Tongue (tissue), 2 donors: ENCODE results near the gene MYLK2. TPM values are rescaled to one million over a fixed set of nuclear protein-coding genes. Genes with fewer than 3 reads are reported as not detected.

Source experiments
- DNase-seq: peaks from one replicate; pipeline ENCODE4 v3.0.0-alpha.2; 2015
- total RNA-seq: library from RNA; depleted of rRNA; stranded (reverse); fragments of >200 nt; gene quantifications from one replicate; pipeline ENCODE4 v1.2.3, GENCODE V29; 2014

MYLK2 gene
- total RNA-seq, 1 donor from 2014 or later: 55.9 TPM

DNA sequence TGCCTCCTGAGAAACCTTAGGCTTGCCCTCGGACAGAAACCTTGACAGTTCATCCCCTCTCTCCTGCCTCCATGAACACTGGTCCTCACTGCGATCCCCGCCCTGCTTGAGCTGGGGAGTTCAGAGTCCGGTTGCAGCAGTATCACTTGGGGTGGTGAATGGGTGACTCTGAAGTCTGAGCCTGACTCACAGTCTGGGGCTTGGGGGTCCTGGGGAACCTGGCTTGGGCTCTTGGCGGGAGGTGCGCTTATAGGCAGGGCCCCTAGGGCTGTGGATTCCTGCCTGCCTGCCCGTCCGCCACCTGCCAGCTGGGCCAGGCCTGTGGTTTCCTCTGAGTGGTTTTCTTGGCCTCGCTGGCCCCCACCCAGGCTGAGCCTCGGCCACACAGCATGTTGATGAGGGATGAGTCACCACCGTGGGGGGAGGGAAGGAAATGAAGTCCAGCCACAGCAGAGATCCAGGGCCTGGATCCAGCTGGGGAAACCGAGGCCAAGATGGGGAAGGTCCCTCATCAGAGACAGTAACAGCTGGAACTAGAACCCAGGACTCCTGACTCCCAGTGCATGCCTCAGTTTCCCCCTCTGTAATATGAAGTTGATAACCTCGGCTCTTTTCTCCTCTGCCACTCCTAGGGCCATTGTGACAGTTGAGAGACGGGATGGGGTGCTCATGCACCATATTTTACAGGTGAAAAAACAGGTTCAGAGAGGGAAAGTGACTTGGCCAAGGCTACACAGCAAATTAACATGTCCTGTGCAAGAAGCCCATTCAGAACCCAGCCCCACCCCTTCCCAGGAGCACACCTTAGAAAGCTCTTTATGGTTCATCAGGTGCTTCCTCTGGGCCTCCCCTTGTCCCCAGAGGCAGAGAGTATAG lies 17.1 kb downstream of the MYLK2 start:
- peak; percentile 68 for DNase-seq

DNA sequence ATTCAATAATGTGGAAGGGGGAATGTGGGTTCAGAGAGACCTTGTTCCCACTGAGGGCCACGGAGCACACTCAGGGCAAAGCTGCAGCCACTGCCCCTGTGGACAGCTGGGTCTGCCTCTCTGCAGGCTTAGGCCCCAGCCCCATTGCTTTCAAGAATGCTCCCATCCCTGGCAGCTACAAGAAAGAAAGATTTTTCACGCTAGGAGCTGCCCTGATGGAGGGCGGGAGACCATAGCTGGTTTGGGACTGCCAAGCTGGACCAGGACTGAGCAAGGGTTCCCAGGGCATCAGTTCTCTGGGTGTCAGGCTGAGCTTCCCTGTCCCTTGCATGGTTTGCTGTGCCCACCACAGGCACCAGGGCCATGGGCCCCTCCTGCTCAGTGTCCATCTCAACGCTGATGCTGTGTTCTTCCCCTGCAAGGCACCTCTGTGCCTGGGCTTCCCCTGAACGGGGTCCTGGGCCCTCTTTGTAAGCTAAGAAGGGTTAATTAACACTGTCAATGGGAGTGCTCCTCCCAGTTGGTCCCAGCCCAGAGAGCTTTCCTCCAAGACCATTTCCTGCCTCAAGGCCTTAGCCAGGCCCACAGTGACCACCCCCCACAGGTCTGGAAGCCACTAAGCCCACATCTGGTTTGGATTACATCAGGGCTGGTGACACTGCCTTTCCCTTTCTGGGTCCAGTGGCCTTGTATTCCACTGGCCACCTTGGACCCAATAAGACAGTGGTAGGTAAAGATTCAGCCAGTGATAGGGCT lies 17.9 kb downstream of the MYLK2 start:
- DNase-seq: no peak

DNA sequence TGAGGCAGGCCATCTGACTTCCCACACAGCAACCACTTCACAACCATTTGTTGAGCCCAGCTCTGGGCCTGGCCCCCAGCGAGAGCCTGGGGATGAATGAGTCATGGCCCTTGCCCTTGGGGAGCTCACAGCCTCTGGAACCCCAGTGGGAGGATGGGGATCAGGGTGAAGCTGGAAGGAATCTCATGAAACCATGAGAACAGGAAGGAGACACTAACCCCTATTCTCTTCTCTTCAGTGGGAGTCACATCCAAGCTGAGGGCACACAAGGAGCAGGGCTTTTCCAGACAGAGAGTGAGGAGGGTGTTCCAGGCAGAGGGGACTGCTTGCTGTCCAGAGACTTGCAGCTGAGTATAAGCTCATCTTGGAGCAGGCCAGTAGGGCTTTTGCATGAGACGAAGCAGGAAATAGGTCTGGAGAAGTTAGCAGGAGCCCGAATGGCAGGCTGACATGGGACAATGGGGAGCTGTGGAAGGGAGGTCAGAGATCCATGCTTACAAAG lies 18.8 kb downstream of the MYLK2 start:
- no peak for DNase-seq

DNA sequence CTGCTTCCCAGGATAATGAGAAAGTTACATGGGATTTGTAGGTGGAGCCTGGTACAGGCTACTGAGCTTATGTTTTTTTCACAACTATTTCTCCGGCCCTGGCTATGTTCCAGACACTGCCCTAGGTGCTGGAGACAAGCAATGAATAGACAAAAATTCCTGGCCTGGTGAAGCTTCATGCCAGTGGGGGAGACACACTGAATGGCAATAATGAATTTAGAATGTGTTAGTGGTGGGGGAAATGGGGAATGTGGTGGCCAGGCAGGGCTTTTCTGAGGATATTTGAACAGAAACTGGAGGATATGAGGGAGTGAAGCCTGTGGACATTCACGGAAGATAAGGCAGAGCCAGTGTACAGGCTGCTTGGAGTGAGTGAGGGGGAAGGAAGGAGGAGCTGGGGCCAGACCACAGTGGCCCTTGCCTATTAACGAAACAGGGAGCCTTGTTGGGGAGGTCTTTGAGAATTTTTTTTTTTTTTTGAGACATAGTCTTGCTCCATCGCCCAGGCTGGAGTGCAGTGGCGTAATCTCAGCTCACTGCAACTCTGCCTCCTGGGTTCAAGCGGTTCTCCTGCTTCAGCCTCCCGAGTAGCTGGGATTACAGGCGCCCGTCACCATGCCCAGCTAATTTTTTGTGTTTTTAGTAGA lies 19.6 kb downstream of the MYLK2 start:
- no peak for DNase-seq

DNA sequence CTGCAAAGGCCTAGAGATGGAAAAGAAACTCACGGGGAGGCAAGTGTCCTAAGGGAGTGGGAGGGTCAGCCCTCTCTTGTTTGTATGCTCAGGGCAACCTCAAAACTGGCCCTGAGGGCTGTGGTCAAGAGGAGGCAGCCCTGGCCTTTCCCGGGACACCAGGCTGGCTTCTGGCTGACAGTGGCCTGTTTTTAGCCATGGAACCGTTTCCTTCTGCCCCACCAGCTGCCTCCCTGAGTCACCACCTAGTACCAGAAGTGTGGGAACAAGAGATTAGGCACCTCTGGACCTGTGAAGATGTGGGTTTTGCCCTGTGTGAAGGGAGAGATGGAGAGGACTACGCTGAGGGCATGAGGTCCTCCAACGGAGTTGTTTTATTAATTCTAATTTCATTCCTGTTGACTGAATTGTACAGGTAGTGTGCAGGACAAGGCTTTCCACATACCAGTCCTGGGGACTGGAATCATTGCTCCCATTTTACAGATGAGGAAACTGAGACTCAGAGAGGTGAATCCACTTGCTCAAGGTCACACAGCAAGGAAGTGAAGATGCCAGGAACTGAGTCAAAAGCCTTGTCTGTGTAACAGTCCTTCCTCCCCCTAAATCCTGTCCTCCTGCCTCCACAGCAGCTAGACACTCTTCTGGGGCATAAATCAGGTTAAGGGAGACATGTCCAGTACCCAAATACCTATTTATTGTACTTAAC lies 20.8 kb downstream of the MYLK2 start:
- DNase-seq: no peak

DNA sequence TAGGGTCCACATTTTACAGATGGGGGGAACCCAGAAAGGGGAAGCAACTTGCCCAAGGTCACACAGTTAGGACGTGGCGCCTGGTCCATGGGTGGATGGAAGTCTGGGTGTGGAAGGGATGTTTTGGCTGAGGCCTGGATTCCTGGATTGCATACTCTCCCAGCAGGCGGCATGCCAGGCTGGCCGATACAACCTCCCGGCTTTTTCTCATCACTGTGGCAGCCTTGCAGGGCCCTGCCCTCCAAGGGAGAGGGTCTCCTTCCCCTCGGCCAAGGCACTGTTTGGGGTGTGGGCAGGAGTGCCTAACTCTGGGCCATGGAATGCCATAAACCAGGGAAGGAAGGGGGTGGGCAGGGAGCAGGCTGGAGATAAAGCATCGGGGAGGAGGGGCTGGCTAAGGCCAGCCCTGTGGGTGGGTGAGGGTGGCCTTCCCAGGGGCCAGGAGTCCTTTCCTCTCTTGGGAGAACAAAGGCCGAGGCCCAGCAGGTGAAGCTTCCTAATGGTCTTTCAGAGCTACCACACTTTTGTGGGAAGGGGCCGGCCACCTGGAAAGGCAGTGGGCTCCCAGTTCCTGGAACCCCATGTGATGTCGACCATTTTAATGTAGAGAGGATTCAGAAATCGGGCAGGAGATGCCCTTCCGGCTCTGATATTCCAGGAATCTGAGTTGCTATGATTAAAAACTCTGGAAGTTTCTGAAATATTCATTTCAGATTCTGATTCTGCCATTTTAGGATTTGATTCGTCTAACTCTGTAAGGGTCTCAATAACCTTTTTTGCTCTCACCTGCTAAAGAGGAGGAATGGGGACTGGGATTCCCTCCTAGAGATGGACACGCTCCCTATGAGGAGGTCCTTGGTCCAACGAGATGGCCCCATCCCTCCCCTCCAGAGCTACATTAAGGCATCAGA lies 22.0 kb downstream of the MYLK2 start:
- DNase-seq: no peak

DNA sequence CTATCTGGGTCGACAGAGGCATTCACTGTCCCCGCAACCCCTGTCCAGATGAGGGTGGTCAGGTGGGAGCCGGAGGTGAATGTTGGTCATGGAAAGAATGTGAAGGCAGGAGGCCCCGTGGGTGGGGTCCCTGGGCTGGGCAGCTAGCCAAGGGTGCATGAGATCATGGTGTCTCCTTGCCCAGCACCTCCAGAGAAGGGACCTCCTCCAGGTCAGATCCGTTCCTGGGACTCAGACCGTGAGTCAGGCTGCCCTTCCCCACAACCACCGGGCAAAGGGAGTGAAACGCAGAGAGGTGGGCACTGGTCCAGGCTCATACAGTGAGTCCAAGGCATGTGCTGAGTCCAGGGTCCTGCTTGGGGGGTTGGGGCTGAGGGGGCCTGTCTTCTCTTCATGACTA lies 22.8 kb downstream of the MYLK2 start:
- DNase-seq: no peak

DNA sequence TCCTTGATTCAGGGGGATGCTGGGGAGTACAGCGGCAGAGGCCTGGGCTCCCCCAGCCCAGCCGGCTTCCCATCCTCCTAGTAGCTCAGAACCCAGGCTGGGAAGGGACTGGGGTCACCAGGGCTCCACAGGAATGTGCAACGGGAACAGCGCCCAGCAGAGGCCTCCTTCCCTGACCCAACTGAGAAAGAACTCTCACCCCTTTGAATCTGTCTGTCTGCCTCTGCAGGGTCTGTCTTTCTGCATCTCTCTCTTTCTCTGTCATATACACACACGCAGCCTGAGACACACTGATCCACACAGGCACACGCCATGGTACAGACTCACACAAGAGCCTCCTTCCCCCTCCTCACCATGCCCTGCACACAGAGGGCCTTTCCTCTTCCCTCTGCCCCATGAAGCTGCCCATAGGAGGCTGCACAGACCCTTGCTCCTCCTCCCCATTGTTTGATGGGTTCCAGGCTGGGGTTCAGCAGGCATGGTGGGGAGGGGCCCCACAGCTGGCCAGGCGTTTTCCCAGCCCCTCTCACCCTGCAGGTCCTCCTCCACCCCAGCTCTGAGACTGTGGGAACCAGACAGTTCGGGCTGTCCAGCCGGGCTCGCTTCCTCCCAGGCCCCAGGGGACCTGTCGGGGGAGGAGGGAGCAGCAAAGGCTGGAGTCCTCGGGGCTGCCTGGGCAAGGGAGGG lies 23.5 kb downstream of the MYLK2 start:
- no peak for DNase-seq

DNA sequence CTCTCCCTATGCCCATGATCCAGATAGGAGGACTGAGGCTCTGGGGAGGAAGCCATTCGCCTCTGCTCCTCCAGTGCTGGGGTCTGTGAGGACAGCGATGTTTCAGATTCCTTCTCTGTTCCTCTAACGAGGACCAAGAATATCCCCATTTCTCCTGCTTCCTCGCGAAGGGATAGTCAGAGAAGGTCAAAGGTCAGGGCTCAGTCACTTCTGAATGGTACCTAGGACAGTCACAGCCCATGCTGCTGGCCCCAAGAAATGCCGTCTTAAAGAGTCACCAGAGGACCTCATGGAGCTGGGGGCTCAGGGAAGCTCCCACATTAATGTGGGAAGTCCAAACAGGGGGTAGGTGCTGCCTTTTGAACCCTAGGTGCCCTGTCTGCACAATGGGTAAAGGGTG lies 24.1 kb downstream of the MYLK2 start:
- DNase-seq: no peak

DNA sequence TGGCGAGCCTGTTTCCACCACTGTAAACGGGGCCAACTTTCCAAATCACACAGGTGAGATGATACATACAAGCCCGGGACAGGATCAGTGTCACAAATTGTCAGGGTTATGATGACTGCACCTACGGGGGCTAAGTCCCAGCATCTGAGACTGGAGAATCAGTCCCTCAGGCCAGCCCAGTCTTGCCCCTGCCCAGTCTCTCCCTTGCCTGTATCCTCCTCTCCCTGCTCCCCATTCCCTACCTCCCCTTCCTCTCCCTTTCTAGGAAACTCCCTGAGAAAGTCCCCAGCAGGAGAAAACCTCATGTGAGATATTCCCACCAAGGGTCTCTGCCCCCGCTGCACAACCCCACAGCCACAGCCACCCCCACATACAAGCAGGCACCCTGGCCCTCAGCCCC lies 24.7 kb downstream of the MYLK2 start:
- no peak for DNase-seq

DNA sequence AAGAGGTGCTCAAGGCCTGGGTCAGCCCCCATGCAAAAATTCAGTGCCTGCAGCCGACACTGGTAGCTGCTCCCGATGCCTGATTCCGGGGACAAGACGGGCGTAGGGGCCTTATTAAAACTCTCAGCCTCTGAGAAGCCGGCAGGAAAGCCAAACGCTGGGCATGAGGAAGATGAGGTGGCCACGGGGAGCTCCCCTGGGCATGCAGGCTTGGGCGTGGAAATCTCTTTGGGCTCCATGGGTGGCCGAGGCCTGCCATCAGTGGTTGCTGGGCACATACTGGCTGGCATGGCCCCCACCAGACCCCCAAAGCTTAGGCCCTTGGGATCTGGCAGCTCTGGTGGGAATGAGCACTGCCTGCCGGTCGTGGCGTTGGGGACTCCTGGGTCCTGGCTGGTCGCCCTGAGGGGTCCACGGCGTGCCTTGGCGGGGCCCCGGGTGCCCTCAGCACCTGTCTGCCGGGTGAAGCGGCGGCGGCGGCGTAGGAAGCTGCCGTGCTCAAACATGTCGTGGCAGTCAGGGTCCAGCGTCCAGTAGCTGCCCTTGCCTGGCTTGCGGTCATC lies 25.7 kb downstream of the MYLK2 start:
- DNase-seq: no peak

DNA sequence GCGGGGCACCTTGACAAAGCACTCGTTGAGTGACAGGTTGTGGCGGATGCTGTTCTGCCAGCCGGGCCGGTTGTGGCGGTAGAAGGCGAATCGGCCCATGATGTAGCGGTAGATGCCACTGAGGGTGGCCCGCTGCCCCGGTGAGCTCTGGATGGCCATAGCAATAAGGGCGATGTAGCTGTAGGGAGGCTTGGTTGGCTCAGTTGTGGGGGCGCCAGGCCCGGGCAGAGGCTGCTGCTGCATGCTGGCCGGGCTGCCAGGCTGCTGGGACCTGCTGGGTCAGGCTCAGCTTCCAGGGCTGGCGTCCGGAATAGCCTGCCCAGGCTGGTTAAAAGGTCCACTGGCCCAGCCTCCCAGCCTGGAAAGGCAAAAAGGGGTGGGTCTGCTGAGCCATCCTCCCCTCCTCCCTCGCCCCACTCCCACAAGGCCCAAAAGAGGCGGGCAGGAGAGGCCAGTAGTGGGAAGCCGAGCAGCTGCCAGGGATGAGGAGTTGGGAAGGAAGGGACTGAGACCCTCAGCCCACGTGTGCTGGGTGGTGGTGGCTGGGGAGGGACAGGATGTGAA lies 26.2 kb downstream of the MYLK2 start, which contains the start of gene FOXS1:
Gene FOXS1, minus strand, starts transcription at position 305 of the 564 bp plus-strand sequence. Its CDS starts 62 bp downstream, at position 243.
- peak; percentile 76 for DNase-seq

DNA sequence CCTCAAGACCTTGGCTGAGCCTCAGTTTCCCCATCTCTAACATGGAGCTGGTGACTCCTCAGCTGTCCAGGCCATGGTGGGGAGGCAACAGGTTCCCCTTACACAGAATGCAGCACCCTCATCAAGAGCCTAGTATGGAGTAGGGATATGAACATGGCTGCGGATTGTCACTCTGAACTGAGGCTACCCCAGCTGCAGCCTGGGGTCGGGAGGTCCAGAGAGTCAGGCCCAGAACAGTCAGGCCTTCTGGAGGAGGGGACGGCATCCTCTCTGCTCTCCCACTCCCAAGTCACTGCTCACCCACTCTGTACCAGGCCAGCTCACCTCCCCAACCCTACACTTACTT lies 27.6 kb downstream of the MYLK2 start:
- DNase-seq: no peak

DNA sequence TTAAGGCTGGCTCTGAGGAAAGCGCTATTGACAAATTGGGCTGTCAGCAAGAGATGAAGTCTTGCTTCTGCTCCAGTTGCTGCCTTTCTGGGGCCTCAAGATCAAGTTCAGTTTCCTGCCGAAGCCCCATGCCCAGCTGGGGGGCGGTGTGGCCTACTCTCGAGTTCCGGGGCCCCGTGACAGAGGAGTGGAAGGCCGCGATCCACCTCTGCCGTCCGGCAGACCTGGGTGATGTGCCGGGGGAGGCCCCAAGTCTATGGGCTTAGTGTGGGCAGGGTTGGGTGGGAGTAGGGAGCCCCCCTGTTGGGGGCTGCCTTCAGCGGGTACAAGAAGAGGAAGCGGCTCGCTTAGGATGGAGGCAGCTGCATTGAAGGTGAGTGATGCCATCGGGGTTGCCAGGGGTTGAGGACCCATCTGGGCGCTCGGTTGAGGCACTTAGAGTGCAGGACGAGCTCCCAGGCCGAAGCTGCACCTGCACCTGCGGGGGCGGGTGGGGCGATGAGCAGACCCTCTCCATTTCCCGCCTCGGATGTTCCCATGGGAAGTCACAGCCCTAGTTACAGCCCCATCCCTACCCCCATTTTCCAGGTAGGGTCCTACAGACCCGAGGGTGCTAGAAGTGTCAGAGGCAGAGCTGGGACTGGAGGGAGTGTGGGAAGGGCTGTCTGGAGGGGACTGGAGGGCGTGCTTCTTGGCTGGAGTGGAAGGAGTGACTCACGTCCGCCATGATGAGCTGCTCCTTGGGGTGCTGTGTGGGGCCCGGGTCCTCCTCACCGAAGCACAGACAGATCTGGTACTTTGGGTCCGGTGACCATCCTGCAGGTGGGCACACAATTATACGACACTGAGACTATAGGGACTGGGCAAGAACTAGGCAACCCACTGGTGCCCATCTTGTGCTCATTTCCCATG lies 29.2 kb downstream of the MYLK2 start:
- DNase-seq: no peak

DNA sequence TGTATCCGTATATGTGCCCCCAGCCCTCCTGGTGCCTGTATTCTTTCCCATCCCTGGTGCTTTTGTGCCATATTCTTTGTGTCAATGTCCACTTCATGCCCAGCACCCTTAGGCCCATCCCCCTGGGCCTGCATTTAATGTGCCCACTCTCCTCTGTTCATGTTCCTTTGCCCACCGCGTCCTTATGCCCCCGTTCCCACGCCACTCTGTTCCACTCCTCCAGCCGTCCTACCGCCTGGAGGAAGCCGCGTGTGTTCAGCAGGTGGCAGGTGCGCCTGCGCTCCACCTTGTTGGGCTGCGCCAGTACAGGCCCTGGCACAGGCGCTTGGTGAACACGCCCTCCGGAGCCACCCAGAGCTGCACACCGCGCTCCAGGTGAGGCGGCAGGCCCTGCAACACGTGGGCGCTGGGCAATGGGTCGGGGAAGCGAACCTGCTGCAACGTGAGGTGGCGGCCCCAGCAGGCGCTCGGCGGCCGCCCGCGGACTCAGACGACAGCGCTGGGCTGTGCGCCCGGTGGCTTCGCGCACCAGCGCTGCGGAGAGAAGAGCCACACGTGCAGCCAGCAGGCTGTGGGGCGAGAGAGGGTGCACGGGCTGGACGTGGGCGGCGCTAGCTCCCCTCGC lies 30.3 kb downstream of the MYLK2 start:
- DNase-seq: no peak

DNA sequence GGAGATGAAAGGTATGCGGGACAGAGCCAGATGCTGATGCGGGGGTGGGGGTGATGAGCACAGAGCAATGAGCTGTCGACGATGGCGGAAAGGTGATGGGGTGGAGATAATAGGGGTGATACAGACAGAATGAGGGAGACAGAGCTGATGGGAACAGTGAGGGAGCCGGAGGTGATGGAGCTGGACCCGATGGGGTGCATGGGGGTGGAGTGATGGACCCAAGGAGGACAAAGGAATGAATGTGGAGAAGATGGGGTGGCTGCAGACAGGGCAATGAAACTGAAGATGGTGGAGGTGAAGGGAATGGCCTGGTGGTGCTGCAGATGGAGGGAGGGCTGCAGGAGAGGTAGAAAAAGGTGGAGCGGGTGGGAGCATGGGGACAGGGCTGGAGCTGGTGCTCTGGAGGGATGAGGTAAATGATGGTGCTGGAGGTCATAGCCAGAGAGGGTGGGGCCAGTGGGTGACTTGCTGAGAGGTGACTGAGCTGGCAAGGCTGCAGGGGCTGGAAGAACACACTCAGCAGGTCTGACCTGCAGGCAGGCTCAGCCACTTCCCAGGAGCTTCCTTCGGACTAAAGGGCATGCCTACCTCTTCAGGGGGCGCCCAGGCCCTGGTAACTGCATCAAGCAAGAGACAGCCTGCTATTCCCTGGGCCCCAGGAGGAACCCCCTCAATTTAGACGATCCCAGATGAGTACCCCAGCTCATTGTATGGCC lies 32.2 kb downstream of the MYLK2 start:
- DNase-seq: no peak

DNA sequence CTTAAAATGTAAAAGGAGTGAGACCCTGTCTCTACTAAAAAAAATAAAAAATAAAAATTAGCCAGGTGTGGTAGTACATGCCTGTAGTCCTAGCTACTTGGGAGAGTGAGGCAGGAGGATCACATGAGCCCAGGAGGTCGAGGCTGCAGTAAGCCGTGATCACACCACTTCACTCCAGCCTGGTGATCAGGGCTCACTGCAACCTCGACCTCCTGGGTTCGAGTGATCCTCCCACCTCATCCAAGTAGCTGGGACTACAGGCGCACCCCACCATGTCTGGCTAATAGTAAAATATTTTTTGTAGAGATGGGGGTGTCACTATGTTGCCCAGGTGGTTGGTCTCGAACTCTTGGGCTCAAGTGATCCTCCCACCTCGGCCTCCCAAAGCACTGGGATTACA lies 34.3 kb downstream of the MYLK2 start:
- no peak for DNase-seq

DNA sequence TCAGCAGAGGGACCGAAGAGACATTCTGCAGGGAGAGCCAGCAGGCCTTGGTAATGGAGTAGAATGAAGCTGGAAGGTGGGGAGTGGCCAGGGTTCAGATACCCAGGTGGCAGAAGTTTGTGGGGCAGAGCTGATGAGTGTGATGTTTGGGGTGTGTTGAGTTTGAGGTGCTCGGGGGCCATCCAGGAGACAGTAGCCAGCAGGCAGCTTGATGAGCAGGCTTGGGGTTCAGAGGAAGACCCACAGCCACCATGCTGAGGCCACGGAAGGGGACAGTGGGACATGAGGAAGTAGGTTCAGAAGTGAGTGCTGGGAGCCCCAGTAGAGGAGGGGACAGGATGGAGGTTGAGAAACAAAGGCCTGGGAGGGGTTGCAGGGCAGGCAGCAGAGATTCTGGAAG lies 37.4 kb downstream of the MYLK2 start:
- no peak for DNase-seq
